ENCODE measurements around the gene NGFR.

Gene NGFR, protein sequence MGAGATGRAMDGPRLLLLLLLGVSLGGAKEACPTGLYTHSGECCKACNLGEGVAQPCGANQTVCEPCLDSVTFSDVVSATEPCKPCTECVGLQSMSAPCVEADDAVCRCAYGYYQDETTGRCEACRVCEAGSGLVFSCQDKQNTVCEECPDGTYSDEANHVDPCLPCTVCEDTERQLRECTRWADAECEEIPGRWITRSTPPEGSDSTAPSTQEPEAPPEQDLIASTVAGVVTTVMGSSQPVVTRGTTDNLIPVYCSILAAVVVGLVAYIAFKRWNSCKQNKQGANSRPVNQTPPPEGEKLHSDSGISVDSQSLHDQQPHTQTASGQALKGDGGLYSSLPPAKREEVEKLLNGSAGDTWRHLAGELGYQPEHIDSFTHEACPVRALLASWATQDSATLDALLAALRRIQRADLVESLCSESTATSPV

DNA sequence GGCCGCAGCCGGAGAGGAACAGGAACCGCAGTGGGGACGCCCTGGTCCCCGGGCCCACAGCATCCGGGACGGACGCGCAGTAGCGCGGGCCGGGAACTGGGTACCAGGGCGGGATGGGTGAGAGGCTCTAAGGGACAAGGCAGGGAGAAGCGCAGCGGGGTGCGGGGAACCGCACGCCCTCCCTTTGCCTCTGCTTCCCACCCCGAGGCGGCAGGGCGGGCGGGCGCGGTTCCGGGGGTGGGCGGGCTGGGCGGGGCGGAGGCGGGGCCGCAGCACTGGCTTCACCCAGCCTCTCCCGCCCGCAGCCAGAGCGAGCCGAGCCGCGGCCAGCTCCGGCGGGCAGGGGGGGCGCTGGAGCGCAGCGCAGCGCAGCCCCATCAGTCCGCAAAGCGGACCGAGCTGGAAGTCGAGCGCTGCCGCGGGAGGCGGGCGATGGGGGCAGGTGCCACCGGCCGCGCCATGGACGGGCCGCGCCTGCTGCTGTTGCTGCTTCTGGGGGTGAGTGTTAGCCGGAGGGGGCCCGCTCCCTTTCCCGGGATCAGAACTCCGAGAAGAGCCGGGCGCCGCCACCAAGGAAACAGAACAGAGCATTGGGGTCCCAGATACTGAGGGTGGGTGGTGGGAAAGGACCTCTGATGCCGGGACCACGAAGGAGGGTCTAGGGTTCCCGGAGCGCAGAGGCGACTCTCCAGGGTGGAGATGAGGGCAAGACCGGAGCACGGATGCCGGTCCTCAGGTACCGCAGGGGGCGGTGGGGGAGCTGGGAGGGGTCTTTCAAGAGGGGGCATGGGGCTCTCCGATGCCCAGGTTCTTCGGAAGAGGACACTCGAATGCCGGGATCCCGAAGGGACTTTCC is at the start of gene NGFR:
NGFR (plus strand) TSS at position 308 of the 856 bp plus-strand sequence; CDS start at position 433, 125 bp downstream.
- peak; percentile 17 to 68 for DNase-seq

DNA sequence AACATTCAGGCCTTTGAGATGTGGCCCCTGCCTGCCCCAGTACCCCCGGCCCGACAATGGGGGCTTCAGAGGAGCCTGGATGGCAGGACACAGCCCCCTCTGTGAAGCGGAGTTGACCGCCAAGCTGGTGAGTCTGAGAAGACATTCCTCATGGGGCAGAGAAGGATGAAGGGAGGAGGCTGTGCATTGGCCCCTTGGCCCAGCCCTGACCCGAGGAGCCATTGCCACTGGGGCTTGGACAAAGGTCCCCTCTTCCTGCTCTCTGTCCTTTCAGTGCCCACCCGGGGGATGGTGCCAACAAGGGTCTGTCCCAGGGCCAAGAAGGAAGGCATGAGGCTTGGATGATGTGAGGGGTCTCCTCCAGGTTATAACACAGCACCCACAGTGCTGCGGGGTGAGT is 49.5 kb upstream of the NGFR start:
- DNase-seq = no peak

DNA sequence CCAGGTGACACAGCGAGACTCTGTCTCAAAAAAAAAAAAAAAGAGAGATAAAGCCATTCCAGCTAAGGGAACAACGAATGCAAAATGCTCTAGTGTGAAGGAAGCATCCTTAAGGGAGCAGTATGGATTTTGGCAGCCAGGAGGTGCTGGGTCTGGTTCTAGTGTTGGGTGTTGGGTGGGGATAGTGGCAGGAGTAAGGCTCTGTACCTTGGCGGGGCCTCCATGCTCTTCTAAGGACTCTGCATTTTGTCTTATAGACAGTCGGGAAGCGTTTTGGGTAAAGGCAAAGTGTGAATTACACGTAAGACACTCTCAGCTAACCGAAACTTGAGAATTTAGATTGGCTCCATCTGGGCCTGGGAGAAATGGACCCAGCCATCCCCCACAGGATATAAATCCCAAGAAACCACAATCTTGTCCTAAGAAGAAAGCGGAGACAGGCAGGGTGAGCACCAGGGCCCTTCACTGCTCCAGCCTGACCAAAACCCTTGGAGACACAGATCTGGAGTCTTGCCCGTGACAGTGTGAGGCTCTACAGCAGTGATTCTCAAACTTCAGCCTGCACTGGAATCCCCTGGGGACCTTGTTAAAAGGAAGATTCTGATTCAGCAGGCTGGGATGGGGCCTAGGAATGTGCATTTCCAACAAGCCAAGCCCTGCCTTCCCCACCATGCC is 47.3 kb upstream of the NGFR start:
- DNase-seq = no peak

DNA sequence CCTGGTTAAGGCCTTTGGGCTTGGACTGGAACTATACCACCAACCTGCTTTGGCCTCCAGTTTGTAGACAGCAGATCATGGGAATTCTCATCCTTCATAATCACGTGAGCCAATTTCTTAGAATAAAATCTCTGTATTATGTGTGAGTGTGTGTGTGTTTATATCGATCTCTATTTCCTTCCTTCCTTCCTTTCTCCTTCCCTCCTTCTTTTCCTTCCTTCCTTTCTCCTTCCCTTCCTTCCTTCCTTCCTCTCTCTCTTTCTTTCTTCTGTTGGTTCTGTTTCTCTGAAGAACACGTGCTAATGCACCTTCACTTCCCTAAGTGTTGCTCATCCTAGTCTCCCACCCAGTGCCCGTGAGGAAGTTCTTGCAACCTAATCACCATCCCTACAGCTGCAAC is 44.9 kb upstream of the NGFR start:
- DNase-seq = no peak

DNA sequence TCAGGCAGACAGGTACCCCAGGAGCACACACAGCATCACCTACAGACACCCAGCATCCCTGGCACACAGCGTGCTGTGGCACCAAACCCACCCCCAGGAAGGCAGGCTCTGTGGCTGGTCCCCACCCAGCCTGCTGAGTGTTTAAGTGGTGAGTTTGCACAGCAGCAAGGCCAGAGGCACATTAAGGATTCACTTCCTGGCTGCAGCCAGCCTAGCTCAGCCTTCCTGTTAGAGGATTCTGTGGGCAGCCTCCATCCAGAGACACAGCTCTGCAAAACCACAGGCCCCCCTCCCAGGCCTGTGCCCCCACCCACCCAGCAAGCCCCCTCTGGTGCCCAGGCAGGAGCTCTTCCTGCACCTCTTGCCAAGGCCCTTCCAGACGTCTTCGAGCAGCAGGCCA is 44.4 kb upstream of the NGFR start:
- DNase-seq = no peak

DNA sequence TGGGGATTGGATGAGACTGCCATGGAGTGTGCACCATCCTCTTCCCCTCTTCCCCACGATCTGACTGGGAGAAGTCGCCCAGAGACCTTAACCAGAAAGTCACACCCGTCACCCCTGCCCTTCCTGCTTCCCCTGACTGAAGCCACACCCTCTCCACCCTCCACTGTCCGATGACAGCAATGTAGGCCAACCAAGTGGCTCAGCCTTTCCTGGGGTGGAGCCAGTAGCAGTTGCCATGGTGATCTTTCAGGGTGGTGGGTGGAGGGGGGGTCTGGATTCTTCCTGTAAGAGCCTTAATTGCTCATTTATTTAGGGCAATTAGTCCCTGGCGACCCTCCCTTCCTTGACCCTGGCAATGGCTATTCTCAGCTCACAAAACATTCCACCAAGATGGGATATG is 42.9 kb upstream of the NGFR start:
- DNase-seq = no peak

DNA sequence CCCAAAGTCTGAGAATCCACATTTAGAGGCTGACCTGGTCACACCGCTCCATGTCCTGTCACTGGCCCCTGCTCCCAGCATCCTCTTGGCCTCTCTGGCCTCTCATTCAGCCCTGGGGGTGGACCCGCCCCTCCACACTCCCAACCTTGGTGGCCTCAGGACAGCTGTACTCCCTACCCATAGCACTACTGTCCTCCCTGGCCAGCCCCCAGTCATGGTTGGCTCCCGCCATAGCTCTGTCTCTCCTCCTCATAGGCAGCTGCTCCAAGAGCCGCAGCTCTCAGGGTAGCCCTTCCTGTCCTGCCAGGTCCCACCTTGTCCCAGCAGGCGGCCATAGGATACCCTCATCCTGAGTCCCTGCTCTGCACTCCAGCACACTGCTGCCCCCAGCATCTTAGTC is 42.4 kb upstream of the NGFR start:
- no peak for DNase-seq

DNA sequence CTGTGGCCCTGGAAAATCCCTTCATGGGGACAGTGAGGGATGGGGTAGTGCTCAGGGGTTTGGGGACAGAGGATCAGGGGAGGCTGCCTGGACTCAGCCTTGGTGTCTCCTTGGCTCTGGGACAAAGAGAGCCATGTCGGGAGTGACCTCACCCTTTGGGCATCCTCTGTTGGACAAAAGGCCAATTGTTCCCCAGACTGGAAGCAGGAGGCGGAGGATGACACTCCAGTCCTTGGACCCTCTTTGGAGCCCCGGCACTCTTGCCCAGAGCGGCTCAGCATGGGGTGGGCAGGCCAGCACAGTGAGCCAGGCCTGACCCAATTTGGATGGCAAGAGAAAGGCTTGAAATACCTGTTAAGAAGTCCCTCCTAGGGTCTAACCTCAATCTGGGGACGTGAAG is 41.0 kb upstream of the NGFR start:
- no peak for DNase-seq

DNA sequence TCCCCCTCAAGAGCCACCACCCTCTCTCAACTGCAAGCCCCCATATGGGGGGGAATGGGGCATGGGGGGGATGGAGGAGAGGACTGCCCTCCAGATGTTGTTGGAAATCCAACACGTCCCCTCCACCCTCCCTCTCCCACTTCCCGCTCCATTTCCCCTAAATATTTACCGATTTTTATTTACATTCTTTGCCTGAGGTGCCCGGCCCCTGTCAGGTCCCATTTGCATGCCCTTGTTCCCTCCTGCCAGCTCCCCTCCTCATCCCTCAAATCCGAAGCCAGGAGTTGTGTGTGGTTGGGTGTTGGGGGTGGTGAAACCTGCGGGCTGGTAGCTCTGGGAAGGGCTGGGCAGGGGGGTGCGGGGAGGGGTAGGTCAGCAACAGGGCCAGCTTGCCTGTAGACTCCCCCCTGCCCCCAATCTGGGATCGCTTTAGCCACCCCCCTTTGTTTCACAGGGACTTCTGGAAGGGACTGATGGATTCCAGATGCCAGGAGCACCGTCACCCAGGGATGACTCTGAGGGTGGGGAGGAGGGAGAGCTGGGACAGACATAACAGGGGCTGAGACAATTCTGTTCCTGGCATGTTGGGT is 39.7 kb upstream of the NGFR start:
- DNase-seq = no peak

DNA sequence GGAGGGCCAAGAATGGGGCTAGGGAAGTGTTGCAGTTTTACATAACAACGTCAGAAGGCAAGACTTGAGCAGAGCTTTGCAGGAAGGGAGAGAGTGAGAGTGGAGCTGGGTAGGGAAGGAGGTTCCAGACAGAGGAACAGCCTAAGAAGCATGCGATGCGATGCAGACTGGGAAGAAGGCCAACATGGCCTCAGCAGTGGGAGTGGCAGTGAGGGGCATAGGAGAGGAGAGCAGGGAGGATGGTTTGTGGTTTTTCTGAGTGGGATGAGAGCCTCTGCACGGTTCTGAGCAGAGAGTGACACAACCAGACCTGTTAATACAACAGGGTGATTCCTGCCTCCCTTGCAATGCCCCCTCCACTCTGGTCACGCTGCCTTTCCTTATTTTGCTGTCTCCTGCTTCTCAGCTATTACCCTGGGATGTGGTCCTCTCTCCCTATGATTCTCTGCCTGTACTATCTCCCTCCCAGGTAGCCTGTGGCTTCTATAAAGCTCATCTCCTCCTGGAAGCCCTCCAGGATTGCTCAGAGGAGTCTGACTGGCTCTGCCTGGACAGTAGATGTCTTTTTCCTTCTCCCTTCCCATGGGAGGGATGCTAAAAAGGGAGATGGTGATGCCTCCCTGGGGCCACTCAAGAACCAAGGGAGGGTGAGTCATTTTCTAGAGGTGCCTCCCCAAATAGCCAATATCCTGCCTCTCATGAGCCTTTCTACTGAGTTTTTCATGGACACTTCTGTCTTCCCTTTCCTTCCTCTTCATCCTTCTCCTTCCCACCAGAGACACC is 38.7 kb upstream of the NGFR start:
- DNase-seq = peak in 1 of 2 experiments; percentile 25

DNA sequence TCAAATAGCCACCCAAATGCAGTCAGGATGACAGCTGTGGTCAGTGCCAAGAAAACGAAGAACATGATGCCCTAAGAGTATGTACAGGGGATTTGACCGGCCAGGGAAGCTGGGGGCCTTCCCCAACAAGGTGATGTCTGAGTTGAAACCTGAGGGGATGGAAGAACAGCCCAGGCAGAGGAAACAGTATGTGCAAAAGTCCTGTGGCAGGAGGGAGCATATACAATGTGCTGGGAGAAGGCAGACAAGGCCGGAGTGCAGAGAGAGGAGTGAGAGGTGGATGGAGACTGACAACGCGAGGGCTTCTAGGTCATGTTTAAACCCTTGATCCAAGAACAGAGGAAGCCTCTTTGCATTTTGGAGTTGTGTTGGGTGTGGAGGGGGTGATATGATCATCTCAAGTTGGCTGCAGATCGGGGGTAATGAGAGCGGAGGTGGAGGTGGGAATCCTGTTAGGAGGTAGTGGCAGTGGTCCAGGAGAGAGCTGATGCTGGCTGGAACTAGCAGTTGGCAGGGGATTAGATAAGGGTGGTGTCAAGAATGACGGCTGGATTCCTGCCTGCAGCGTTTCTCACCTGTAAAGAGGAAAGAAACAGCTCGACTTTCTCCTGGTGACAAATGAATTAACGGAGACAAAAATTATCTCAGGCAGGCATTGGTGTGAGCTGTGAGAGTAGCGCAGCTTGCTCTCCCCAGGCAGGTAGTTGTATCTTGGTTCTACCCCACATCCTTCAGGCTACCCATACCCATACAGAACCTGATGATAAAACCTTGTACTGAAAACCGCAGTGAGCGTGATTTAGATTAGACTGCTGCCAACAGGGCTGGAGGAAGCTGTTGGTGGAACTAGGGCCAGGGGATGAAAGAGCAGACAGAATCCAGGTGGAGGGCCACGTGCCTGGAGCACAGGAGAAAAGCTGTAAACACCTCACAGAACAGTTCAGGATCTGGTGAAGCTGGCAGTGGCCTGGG is 37.2 kb upstream of the NGFR start:
- DNase-seq = no peak

DNA sequence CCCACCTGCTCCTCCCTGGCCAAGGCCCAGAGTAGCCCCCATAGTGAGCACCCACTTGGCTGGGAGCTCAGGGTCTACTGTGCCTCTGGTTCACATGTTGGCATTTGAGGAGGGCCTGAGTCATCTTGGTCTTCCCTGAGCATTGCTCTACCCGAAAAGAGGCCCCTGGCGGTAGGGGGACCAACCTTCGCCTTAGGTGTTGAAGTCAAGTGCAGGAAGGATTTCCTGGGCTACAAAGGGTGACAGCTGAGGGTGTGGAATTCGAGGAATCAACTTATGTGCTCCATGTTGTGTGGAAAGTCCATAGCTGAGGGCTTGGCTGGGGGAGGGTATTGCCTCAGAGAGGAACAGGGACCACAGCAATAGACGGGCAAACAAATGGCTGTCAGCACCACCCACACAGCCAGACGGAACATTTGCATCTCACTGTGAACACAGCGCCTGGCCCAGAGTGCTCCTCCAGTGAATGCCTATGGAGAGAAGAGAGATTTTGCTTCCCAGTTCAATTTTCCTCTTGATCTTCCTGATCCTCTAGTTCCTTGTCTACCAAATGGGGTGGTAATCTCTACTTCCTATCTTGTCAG is 35.6 kb upstream of the NGFR start:
- no peak for DNase-seq

DNA sequence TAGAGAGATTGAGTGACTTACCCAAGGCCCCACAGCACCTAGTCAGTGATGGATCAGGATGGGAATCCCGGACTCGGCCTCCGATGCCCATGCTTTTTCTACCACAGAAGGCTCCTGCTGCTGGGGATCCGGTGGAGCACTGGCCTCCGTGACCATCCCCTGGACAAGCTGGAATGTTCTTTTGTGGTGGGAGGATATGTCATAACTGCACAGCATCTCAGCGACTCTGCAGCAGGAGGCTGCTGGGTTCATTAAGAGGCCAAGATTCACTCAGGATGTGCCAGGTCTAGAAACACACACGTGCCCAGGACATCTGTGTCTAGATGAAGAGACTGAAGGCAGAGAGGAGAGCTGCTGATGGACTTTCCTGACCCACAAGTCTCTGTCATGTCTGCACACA is 34.7 kb upstream of the NGFR start:
- no peak for DNase-seq

DNA sequence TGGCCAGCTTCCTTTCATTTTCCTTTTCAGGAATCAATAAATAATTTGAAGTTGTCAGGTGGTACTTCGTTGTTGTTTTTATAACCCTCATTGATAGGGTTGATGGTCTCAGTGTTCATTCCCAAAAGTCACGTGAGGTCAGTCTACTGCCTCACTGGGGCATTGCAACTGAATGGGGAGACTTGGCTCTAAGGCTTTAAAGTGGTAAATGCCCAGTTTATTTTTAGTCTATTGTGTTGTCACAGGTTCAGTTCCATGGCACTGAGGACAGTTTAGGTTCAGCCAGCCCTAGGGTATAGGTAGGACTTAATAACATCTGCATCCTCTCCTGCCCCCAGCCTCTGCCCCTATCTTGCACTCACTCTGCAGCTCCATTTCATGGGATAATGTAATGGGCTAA is 33.5 kb upstream of the NGFR start:
- DNase-seq = no peak

DNA sequence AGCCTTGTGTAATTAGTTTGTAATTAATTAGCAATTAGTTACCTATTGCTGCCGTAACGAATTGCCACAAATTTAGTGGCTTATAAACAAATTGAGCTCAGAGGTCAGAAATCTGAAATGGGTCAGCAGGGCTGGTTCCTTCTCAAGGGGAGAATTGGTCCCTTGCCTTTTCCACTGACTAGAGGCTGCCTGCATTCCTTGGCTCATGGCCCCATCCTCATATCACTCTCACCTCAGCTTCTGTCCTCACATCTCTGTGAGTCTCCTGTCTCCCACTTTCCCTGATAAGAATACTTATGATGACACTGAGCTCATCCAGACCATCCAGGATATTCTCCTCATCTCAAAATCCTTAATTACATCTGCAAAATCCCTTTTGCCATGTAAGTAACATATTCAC is 31.0 kb upstream of the NGFR start:
- DNase-seq = no peak

DNA sequence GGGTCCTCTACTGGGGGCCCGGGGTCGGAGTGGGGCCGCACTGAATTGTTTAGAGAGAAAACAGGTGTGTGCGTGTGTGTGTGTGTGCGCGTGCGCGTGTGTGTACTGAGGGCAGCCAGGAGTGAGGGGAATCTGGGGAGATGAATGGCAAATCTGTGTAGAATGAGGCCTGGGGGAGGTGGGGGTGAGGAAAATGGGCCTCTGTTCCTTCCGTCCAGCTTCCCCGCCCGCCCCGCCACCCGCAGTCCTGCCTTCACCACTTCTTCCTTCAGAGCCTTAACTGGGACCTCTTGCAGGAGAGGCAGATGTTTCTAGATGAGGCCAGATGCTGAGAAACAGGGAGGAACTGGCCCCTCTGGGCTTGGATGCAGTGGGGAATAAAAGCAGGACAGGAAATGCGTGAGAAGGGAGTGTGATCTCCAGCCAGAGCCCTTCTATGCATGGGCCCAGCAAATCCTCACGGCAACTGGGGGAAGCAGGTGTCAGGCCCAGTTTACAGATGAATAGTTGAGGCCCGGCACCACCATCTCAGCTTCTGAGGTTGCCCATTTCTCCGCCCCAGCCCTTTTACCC is 29.7 kb upstream of the NGFR start:
- no peak for DNase-seq

DNA sequence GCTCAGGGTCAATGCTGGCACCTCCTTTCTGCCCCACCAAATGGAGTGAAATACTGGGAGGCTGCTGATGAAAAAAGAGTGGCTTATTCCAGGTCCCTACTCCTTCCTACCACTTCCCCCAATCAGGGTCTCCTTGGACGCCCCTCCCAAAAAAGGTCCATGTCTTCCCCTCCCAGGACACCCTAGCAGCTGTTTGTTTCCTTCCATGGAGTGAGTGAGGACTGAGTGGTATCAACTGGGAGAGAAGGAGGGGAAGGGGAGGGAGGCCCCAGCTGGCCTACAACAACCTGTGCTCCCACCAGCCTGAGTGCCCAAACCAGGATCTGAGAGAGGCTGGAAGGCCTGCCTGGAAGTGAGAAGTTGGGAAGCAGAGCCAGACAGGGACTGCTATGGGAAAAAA is 28.7 kb upstream of the NGFR start:
- DNase-seq = no peak

DNA sequence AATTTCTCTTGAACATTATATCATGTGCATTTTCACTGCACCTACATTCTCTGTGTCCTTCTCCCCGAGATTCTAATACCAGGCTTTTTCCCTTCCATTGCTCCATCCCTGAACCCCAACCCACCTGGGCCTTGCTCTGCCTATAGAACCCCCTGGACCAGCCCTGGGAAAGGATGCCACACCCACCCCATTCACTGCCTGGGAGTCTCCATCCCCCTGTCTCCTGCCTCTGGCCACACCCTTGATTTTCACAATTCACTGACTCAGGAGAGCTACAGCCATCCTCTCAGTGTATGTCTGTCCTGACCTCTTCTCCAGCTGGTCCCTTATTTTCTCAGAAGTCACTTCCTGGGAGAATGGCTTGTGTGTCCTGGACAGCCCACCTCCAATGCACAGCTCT is 27.9 kb upstream of the NGFR start:
- DNase-seq = no peak

DNA sequence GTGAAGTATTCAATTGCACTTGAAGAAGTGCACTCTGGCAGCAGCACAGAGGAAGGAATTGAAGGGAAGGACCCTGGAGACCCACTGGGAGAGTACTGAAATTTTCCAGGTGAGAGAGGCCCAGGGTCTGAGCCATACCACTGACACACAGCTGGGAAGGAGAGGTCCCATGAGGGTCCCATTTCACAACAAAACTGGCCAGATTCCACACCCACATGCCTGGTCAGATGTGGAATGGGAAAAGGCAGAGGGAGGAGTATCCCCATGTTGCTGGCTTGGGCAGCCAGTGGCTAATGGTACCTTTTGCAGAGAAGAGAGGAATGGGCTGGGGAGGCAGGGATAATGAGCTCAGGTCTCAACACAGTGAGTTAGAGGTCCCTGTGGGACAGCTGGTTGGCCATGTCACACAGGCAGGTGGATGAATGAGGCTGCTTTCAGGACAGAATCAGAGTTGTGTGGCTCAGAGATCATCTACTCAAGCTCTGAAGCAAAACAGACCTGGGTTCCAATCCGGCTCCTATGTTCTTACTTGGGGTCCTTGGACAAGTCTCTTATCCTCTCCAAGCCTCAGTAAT is 26.2 kb upstream of the NGFR start:
- DNase-seq = no peak

All from NCI-H446 (cell line).